Lower lobe of right lung (tissue), 2 donors: ENCODE measurements around the gene LGALSL. TPM values are rescaled to one million over a fixed set of nuclear protein-coding genes. Genes with fewer than 3 reads are reported as not detected.

ENCODE experiments used
- ATAC-seq, 2 donors: fragments of 200-7000 bp; cut with Tn5 transposase; one replicate each; pipeline ENCODE4 v1.9.1; 2020 to 2022; ENCODE audit warnings: mild to moderate bottlenecking in 2 of 2, moderate library complexity in 2 of 2
- DNase-seq: peaks from one replicate; pipeline ENCODE4 v3.0.0-alpha.2; 2020
- H3K27ac ChIP-seq: fragments of 200-600 bp; one replicate; pipeline ENCODE4 v1.8.0; 2022
- H3K27me3 ChIP-seq: fragments of 200-600 bp; one replicate; pipeline ENCODE4 v1.8.0; 2022; ENCODE audit warnings: low read depth
- H3K36me3 ChIP-seq: fragments of 200-600 bp; one replicate; pipeline ENCODE4 v1.8.0; 2022; ENCODE audit warnings: mild to moderate bottlenecking
- H3K4me1 ChIP-seq: fragments of 200-600 bp; one replicate; pipeline ENCODE4 v1.8.0; 2022
- H3K4me3 ChIP-seq: fragments of 200-600 bp; one replicate; pipeline ENCODE4 v1.8.0; 2022; ENCODE audit warnings: mild to moderate bottlenecking
- H3K9me3 ChIP-seq: fragments of 200-600 bp; one replicate; pipeline ENCODE4 v1.8.0; 2022
- CTCF ChIP-seq: fragments of 200-600 bp; IDR thresholded peaks from one replicate; pipeline ENCODE4 v1.8.0; 2022; ENCODE audit warnings: antibody characterized with exemption, mild to moderate bottlenecking
- intact Hi-C: fragments of 100-400 bp; cut with DNase I; formaldehyde crosslinking; loops from one replicate; pipeline ENCODE4 v1.11.0; 2022
- total RNA-seq: library from RNA; stranded (reverse); fragmentation: NEBNext Ultra II Directional; extraction: Animal tissue kit (Norgen Biotek cat#: 25700); gene quantifications from one replicate; pipeline ENCODE4 v1.2.1, GENCODE V29; 2021
- donor health status: DM: no; HTN: yes; CAD: no; lungs with severe emphysema.

Gene LGALSL
- total RNA-seq, 1 donor from 2014 or later: 30.8 TPM

GRCh38 chr2:64478502-64479230 lies 24.7 kb downstream of the LGALSL start:
- Histone ChIP-seq H3K27me3 (no peaks in the 10 kb centered on the region), H3K4me1 (no peaks in the 10 kb centered on the region), H3K27ac (no peak overlapping the region), H3K36me3 (no peaks in the 10 kb centered on the region), H3K9me3 (no peaks in the 10 kb centered on the region), H3K4me3 (no peak overlapping the region)
- ATAC-seq (no peak), DNase-seq (no peak)
- intact Hi-C loops: no loop called here
- TF ChIP-seq CTCF: no peak

- TF ChIP-seq CTCF: no peak
- no peak overlapping the region for H3K4me3 ChIP-seq
- no peaks in the 10 kb centered on the region for H3K4me1 ChIP-seq
- no peaks in the 10 kb centered on the region for H3K36me3 ChIP-seq
- intact Hi-C loops: no loop called here
- H3K27ac ChIP-seq: no peak overlapping the region
- ATAC-seq (no peak), DNase-seq (no peak)
- H3K9me3 ChIP-seq: no peaks in the 10 kb centered on the region
- H3K27me3 ChIP-seq: no peaks in the 10 kb centered on the region
Measured at GRCh38 chr2:64479259-64480117, 25.5 kb downstream of the LGALSL start.

GRCh38 chr2:64481665-64482064 lies 27.7 kb downstream of the LGALSL start:
- H3K4me3 ChIP-seq: no peak overlapping the region
- H3K27me3 ChIP-seq: no peaks in the 10 kb centered on the region
- intact Hi-C loops: no loop called here
- ATAC-seq: no peak
- no peak overlapping the region for H3K27ac ChIP-seq
- no peaks in the 10 kb centered on the region for H3K36me3 ChIP-seq
- H3K4me1 ChIP-seq: no peaks in the 10 kb centered on the region
- no peak for TF ChIP-seq CTCF
- no peak for DNase-seq
- H3K9me3 ChIP-seq: no peaks in the 10 kb centered on the region

- Histone ChIP-seq H3K4me3 (no peak overlapping the region), H3K9me3 (no peaks in the 10 kb centered on the region), H3K36me3 (no peaks in the 10 kb centered on the region), H3K27me3 (no peaks in the 10 kb centered on the region), H3K4me1 (no peaks in the 10 kb centered on the region), H3K27ac (no peak overlapping the region)
- no peak for DNase-seq
- intact Hi-C loops: no loop called here
- TF ChIP-seq CTCF: no peak
- no peak for ATAC-seq
Measured at GRCh38 chr2:64482243-64482642, 28.3 kb downstream of the LGALSL start.

- DNase-seq (no peak), ATAC-seq (no peak)
- Histone ChIP-seq H3K27ac (no peak overlapping the region), H3K27me3 (no peaks in the 10 kb centered on the region), H3K4me1 (peaks cover 2% of the 10 kb centered on the region), H3K36me3 (no peaks in the 10 kb centered on the region), H3K4me3 (no peak overlapping the region), H3K9me3 (no peaks in the 10 kb centered on the region)
- TF ChIP-seq CTCF: no peak
- intact Hi-C loops: no loop called here
Measured at GRCh38 chr2:64482765-64483504, 29.0 kb downstream of the LGALSL start.
